ENCODE data around the gene SLC16A14.

GRCh38 chr2:230075988-230076631, 7.4 kb upstream of the SLC16A14 start:
- TF ChIP-seq POLR2A (IDR thresholded peaks at IDR 0.05; ENCODE audit: borderline replicate concordance, extremely low read depth, insufficient read depth, insufficient read length): no peak
- 0 out of 6 replicates have a peak, but pooled peaks of 1 of the 3 experiments have one; percentile 14 for TF ChIP-seq CTCF (IDR thresholded peaks at IDR 0.05 in 2 of 3, conservative IDR thresholded peaks at IDR 0.05 in 1 of 3; ENCODE audit: borderline replicate concordance in 1 of 3, insufficient read depth in 1 of 3, low read depth in 2 of 3, low read length in 2 of 3)
- no peak for TF ChIP-seq SP1 (IDR thresholded peaks at IDR 0.05; ENCODE audit: low read depth)
- no peak for TF ChIP-seq MAX (IDR thresholded peaks at IDR 0.05)
- TF ChIP-seq REST (IDR thresholded peaks at IDR 0.05; ENCODE audit: low read depth): no peak
- no peak for TF ChIP-seq EGR1 (IDR thresholded peaks at IDR 0.05; ENCODE audit: low read depth)
- TF ChIP-seq ZFX (IDR thresholded peaks at IDR 0.05): no peak
- no peak for TF ChIP-seq POLR2AphosphoS5 (IDR thresholded peaks at IDR 0.05; ENCODE audit: low read depth, low read length)

Data from HCT116 (cell line).